SK-N-MC (cell line): Measurements from ENCODE around the gene OR1L6.

Experiments
- EZH2 ChIP-seq: fragments of 200-600 bp; sonication (generic); IDR thresholded peaks from one replicate; pipeline ENCODE4 v1.6.1; 2017; ENCODE audit warnings: antibody characterized with exemption
- FOXP2 ChIP-seq: optimal IDR thresholded peaks from 2 replicates; pipeline ENCODE3; 2011; ENCODE audit warnings: mild to moderate bottlenecking, moderate library complexity; ENCODE audit not compliant: insufficient read depth; ENCODE audit errors: extremely low read length, control extremely low read depth
- POLR2AphosphoS5 ChIP-seq: IDR thresholded peaks from 2 replicates; pipeline ENCODE4 v1.6.1; 2012; ENCODE audit warnings: mild to moderate bottlenecking, low read depth, low read length, borderline replicate concordance

DNA sequence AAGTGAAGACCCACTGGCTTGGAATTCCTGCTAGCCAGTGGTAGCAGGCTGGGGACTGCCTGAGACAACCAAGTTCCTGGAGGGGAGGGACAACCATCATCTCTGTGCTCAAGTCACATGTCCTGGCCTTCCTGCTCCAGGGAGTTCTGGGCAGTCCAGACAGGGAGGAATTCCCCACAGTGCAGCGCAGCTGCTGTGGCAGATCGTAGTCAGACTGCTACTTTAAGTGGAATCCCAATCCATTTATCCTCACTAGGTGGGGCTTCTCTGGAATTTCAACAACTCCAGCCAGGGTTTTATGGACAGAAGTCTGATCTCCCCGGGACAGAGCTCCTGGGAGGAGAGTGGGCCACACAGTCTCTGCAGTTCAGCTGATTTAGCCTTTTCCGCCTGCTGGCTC is 25.7 kb downstream of the OR1L6 start:
- TF ChIP-seq POLR2AphosphoS5 (no peak), EZH2 (no peak), FOXP2 (no peak)
